ENCODE measurements around the gene CMSS1.

The CMSS1 gene

GRCh38 chr3:100079328-100079727, 261.7 kb downstream of the CMSS1 start:
- H3K4me3 ChIP-seq (ENCODE audit: low read depth, low read length) = no peak overlapping the region
- TF ChIP-seq CTCF (IDR thresholded peaks at IDR 0.05; ENCODE audit: low read depth, low read length, missing control alignments) = no peak
- no peak for DNase-seq (ENCODE audit: low read depth)

- no peak overlapping the region for H3K4me3 ChIP-seq (ENCODE audit: low read depth, low read length)
- TF ChIP-seq CTCF (IDR thresholded peaks at IDR 0.05; ENCODE audit: low read depth, low read length, missing control alignments) = no peak
- no peak for DNase-seq (ENCODE audit: low read depth)
These were observed 262.9 kb downstream of the CMSS1 start for GRCh38 chr3:100080573-100080972.

- H3K4me3 ChIP-seq (ENCODE audit: low read depth, low read length) = no peak overlapping the region
- no peak for TF ChIP-seq CTCF (IDR thresholded peaks at IDR 0.05; ENCODE audit: low read depth, low read length, missing control alignments)
- no peak for DNase-seq (ENCODE audit: low read depth)
These were observed 263.6 kb downstream of the CMSS1 start for GRCh38 chr3:100081311-100081710.

- no peak for TF ChIP-seq CTCF (IDR thresholded peaks at IDR 0.05; ENCODE audit: low read depth, low read length, missing control alignments)
- no peak overlapping the region for H3K4me3 ChIP-seq (ENCODE audit: low read depth, low read length)
These were observed 264.5 kb downstream of the CMSS1 start for GRCh38 chr3:100081986-100082692.

GRCh38 chr3:100082714-100083113, 265.1 kb downstream of the CMSS1 start:
- no peak overlapping the region for H3K4me3 ChIP-seq (ENCODE audit: low read depth, low read length)
- no peak for DNase-seq (ENCODE audit: low read depth)
- no peak for TF ChIP-seq CTCF (IDR thresholded peaks at IDR 0.05; ENCODE audit: low read depth, low read length, missing control alignments)

More at GRCh38 chr3:100081986-100082692, 264.5 kb downstream of the CMSS1 start:
- DNase-seq (ENCODE audit: low read depth) = no peak

GRCh38 chr3:100083209-100083608, 265.5 kb downstream of the CMSS1 start:
- H3K4me3 ChIP-seq (ENCODE audit: low read depth, low read length) = no peak overlapping the region
- TF ChIP-seq CTCF (IDR thresholded peaks at IDR 0.05; ENCODE audit: low read depth, low read length, missing control alignments) = no peak
- DNase-seq (ENCODE audit: low read depth) = no peak
